DMS53 treated with DMSO at 0.1 percent for 48 hours (cell line): ENCODE results near the gene RHBDD3.

Source experiments
- DNase-seq: peaks from one replicate; lab custom pipeline; 2025; ENCODE audit not compliant: unreplicated experiment; lab: John Stamatoyannopoulos, UW

RHBDD3 gene

DNA sequence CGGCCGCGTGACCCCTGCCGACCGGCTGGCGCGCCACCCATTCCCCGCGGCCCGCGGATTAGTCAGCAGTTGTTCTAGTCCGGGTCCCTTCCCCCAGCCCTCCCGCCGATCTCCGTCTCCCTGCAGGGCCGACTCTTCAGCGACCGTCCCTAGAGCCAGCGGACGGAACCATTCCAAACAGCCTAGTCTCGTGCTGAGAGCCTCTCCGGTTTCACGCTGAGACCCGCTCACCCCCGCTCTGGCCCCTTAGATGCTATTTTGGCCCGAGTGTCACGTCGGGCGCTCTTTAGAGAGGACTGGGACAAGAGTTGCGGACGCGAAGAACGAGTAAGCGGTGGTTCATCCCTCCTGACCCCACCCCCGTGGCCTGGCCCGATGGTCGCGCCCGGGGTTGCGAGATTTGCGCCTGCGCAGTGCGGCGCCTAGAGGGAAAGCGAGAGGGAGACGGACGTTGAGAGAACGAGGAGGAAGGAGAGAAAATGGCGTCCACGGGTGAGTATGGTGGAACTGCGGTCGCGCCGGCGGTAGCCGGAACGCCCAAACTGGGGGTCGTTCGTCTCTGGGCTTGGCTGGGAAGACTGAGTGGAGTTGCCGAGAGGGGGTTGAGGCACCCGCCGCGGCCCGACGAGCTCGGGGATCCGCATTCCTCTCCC is at the start of gene RHBDD3, which contains the start of gene EWSR1:
Gene RHBDD3, minus strand, starts transcription at position 124 of the 653 bp plus-strand sequence. CDS start 2,355 bp downstream, outside the sequence.
Gene EWSR1, plus strand, starts transcription at position 411 of the 653 bp plus-strand sequence. Its CDS starts 69 bp downstream, at position 480.
- peak; percentile 46 for DNase-seq

DNA sequence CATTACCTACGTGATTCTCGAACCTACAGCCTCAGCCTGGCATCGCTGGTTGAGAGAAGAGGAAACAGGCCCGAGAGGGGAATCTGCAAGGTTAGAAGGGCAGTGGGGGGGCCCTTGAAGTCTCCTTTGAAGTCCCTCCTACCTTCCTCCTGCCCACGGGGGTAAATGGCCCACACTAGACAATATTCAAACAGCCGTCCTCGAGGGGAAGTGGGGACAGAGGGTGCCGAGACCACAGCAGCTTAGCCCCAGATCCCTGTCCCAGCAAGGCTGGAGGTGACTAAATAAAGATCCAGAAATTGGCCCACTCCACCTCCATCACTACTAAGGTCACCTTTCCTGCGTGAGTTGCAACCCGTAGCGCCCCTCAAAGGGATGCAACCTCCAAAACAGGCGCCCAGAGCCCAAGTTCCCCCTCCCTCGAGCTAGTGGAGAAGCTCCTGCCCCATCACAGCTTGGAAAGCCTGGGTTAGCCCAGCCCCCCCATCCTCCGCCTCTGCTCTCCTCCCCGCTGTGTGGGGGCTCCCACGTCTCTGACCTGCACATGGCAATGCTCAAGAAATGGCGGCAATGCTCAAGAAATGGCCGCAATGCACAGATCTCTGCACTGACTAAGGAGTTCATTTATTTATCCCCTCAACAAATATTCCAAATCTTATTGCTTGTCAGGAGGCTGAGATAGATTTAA is 48.5 kb upstream of the RHBDD3 start:
- DNase-seq, result no peak

DNA sequence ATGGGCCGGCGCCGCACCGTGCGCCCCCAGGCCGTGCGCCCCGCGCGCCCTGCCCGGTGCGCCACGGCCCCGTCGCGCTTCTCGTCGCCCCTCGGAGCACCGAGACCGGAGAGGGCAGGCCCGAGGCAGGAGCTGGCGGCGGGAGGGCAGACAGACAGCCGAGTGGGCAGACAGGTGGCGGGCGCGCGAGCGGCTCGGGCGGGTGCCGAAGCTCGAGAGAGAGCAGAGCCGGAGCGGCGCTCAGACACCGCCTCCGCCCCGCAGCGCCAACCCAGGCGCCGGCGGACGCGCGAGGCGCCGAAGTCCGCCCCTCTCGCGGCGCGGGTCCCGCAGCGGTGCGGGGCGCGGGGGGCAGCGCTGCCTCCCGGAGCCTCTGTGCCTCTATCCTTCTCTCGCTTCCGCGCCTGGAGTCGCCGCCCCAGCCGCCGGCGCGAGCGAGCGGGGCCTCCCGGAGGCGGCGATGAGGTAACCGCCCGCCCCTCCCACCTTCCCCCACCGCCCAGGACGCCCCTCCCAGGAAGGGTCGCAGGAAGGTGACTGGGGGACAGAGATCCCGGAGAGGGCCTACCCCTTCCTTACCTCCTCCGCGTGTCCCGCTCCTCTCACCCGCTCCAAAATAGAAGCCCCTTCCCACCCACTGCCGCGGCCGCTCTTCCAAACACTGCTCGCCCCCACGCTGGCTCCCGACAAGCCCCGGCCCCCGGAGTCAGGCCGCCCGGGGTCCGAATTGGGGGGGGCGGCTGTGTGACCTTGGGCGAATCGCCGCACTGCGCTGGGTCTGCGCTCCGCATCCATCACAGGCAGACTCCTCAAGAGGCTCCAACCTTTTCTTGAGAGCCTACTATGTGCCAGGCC is 47.7 kb upstream of the RHBDD3 start, which contains the start of gene RASL10A:
Gene RASL10A, minus strand, starts transcription at position 412 of the 855 bp plus-strand sequence. CDS start 451 bp downstream, outside the sequence.
- no peak for DNase-seq

DNA sequence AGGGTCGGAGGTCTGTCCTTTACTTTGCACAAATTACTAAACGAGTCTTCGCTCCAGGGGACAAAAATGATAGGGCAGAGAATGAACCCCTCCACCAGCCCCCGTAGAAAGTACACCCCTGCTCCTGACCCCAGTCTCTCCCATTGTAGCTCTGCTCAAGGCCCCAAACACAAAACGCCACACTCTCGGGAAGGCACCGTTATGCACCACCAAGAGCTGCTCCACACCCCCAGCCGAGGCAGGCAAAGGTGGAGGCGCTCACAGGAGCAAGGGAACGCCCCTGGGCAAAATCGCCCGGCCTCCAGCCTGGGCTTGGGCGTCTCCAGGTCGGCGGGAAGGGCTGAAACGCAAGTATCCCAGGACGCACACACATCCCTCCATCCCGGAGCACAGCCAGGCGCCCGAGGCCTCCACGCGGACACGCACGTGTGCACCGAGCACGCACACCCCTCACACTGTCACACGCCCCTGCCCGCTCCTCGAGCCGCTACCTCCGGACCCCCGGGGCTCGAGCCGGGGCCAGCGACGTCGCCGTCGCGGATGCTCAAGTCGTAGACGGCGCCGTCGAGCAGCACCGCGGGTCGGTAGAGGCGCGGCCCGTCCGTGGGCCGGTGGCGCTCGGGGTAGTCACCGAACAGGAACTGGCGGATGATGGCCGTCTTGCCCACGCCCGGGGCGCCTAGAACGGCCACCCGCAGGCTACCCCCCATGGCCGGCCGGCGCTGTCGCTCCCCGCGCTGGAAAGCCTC is 46.9 kb upstream of the RHBDD3 start:
- DNase-seq, result no peak

DNA sequence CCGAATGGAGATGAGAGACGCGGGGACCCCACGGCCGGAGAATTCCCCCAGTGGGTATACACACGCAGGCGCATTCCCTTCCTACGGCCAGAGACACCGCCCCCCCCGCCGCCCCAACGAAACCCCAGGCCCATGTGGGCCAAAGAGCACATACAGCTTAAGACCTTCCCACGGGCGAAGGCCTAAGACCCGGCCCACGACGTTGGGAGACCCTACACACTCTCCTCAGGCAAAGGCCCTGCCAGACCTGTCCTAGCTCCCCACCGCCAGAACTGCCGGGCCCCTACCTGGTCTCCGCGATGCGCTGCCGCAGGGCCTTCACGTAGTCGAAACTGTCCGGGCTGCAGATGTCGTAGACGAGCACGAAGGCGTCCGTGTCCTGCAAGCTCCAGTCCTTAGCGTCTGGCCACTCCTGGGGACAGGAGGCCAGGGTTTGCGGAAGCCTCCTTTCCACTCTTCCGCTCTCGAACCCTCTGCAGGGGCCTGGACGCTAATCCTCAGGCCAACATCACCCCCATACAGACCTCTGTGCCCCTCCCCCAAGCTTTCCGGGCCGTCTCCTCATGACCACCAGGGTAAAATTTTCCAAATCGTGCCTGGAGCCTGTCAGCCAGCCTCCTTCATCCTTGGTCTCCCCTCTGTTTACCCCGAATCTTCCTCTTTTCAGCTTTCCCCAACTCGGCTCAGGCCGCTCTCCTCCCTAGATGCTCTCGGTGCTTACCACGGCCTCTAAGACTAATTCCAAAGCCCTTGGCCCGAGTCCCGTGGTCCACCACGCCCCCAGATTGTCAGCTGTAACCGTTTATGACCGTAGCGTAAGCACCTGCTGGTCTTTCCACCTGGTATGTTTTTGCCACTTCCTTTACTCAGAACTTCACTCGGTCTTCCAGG is 46.0 kb upstream of the RHBDD3 start:
- DNase-seq, result no peak

DNA sequence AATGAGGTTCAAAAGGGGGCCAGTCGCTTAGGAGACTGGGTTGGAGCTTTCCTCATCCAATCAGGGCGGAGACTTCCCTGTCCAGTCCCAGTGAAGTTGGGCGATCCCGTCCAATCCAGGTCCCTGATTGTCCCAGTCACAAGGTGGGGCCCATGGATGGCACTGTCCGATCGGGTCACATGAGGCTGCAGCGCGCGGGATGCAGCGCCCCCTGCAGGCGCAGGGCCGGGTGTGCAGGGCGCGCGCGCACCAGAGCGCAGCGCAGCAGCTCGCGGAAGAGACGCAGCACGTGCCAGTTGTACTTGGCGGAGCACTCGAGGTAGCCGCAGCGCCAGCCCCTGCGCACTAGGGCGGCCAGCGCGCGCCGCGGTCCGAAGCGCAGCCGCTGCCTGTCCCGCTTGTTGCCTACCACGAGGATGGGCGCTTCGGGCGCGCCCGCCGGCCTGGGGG is 45.4 kb upstream of the RHBDD3 start:
- peak; percentile 10 for DNase-seq

DNA sequence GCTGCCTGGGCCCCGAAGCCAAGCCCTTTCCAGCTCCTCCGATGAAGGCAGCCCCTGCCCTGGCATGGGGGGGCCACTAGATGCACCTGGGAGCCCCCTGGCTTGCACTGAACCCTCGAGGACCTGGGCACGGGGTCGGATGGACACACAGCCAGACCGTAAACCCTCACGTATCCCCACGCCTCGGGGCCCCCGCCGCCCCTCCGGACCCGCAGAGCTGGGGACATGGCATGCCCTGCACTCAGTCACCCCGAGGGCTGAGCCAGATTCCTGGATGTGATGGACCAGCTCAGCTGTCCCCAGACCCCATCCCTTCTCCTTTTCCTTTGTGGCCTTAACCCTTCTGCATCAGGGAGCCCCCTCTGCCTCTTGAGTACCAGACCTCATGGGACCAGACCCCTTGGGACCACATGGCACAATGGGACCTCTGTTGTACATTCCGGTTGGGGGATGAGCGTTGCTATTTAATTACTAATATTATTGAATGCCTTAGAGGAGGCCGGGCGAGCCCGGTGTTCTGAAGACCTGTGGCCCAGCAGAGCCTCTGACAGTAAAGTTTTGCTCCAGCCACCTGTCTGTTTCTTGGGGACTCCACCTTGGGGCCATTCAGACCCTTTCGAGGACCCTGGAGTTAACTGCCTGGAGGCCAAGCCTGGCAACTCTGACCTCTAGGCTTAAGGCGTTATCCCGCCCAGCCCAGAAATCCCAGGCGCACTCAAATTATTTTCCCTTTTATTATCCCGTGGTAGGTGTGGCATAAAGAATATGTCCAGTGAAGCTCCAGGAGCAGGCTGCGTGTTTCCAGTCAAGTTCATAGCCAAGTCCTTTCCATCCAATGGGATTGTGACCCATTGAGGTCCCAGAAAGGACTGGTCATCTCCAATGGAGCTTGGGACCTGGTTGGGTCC is 44.7 kb upstream of the RHBDD3 start:
- no peak for DNase-seq

DNA sequence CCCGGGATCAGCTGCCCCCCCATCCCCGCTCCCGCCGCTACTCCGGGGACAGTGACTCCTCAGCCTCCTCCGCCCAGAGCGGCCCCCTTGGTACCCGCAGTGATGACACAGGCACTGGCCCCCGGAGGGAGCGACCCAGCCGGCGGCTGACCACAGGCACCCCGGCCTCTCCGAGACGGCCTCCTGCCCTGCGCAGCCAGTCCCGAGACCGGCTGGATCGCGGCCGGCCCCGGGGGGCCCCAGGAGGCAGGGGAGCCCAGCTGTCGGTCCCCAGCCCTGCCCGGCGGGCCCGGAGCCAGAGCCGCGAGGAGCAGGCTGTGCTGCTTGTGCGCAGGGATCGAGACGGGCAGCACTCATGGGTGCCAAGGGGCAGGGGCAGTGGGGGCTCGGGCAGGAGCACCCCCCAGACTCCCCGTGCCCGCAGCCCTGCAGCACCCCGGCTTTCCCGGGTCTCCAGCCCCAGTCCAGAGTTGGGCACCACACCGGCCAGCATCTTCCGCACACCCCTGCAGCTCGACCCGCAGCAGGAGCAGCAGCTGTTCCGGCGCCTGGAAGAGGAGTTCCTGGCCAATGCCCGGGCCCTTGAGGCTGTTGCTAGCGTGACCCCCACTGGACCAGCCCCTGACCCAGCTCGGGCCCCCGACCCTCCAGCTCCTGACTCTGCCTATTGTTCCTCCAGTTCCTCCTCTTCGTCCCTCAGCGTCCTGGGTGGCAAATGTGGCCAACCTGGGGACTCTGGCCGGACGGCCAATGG is 43.9 kb upstream of the RHBDD3 start:
- no peak for DNase-seq

DNA sequence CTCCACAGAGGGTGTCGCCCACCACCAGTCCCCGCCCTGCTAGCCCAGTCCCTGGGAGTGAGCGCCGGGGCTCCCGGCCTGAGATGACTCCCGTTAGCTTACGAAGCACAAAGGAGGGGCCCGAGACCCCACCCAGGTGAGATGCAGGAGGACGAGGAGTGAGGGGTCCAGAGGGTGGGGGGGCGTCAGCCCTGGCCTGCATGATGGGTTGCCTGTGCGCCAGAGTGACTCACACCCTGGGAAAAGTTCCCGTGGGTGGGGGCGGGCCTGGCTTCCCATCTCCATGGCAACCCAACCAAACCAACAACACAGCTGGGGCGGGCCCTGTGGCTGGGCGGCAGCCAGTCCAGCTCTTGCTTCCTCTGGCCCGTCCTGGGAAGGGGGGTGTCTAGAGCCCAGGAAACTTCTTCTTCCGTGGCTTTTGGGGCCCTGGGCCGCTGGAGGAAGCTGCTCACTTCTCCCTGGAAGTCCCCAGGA is 43.1 kb upstream of the RHBDD3 start:
- no peak for DNase-seq

DNA sequence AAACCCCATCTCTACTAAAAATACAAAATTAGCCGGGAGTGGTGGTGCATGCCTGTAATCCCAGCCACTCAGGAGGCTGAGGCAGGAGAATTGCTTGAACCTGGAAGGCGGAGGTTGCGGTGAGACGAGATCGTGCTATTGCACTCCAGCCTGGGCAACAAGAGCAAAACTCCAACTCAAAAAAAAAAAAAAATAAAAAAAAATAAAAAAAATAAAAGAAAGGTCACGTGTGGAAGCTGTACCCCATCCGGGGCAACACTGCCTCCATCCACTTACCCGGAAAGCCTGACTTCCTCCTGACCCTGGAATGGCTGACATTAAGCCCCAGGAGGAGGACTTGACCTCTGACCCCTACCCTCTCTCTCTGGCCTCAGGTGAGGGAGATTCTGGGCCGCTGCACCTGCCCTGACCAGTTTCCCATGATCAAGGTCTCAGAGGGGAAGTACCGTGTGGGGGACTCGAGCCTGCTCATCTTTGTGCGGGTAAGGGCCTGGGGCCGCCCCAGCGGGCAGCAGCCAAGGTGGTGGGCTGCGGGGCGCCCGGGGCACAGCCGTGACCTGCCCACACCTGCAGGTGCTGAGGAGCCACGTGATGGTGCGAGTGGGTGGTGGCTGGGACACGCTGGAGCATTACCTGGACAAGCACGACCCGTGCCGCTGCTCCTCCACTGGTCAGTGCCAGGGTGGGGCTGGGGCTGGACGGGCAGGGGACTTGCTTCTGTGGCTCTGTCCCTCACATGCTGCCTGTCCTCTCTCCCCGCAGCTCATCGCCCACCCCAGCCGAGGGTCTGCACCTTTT is 42.5 kb upstream of the RHBDD3 start:
- DNase-seq, result no peak

DNA sequence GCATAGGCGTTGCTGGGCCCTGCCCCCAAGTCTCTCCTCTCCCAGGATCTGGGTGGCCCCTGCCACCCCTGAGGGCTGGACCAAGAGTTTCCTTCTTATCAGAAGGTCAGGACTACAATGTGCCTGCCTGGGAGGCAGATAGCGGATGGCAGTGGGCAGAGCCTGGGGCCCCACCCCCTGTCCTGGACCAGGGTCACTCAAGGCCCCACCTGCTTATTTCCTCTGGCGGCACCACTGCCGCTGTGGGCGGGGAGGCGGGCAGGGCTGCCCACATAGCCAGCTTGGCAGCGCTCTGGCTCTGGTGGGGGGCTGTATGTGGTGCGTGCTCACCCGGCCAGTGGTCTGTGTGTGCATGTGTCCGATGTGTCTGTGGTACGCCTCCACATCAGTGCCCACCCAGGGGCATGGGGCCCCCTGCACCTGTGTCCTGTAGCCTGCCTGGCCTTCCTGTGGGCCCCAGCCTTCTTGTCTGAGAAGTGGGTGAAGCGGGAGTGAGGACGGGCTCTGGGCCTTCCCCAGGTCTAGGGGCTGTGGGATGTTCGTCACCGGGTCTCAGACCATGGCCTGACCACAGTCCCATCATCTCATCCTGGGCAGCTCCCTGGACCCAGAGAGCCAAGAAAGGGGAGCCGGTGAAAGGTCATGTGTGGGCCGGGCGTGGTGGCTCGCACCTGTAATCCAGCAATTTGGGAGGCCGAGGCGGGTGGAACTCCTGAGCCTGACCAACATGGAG is 41.7 kb upstream of the RHBDD3 start:
- DNase-seq, result no peak

DNA sequence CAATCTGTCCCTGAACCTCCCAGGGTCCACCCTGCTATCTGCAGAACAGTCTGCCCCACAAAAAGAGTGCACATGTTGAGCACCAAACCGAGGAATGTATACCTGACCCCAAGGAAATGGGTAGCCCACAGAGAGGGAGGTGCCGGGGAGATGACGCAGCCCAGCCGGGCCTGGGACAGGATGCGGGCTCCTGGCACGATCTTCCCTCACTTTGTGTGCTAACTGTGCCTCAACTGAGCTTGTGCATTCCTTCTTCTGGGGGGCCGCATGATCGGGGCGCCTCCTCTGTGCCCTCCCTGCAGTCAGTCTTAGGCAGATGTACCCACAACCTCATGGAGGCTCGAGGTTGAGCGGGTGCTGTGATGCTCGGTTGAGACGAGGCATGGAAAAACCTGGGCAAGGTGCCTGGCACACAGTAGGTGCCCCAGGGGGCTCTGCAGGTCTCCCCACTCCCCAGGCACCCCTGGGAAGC is 41.0 kb upstream of the RHBDD3 start:
- DNase-seq, result no peak

DNA sequence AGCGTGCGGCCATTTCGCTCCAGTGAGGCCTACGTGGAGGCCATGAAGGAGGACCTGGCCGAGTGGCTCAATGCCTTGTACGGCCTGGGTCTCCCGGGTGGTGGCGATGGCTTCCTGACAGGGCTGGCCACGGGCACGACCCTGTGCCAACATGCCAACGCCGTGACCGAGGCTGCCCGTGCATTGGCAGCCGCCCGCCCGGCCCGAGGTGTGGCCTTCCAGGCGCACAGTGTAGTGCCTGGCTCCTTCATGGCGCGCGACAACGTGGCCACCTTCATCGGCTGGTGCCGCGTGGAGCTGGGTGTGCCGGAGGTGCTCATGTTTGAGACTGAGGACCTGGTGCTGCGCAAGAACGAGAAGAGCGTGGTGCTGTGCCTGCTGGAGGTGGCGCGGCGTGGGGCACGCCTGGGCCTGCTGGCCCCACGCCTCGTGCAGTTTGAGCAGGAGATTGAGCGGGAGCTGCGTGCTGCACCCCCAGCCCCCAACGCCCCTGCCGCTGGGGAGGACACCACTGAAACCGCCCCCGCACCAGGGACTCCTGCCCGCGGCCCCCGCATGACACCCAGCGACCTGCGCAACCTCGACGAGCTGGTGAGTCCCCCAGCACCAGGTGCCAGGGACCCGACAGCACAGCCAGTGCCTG is 40.5 kb upstream of the RHBDD3 start:
- DNase-seq, result no peak

DNA sequence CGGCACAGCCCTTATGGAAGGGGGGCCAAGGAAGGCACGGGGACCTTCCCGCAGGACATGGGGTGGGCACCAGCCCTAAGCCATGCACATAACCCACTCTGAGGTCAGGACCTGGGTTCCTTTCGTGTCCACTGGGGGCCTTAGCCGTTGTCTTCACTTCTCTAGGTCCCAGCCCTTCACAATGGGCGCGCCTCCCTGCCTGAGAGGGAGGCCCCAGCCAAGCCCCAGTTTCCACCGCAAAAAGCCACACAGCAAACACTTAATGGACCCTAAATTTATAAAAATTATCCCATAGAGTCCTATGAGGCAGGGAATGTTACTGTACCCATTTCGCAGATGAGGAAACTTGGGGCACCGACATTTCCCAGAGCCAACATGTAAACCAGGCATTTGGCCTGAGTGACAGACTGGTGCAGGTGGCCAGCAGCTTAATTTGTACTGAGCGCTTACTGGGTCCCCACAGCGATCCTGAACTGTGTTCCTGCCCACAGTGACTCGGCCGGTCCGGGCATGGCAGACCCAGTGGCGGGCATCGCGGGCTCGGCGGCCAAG is 39.9 kb upstream of the RHBDD3 start:
- no peak for DNase-seq

DNA sequence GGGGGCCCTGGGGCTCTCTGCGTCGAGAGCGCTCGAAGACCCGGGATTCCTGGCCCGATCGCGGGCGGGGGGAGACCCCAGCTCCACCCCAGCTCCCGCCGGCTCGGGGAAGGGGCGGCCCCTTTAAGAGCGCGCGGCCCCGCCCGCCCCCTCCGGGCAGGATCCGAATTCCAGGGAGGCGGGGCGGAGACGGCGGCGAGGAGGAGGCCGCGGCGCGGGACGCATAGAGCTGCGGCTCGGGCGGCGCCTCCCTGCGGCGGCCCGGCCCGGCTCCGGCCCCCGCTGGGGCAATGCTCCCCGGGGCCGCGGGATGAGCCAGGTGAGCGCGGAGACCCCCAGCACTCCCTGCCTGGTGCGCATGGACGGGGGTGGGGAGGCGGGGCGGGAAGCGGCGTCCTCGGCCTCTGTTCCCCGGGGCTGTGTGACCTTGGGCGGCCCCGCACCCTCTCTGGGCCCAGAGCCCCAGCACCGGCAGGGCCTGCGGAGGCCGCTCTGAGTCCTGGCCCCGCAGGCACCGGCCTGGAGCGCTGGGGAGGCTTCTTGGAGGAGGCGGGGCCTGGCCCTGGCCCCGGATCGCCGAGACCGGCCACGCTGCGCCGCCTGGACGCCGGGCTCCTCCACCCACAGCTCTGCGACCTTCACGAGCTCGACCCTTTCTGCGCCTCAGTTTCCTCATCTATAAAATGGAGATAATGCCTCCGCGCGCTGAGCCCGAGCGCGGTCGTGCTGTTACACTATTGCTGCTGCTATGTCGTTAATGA is 39.2 kb upstream of the RHBDD3 start:
- DNase-seq, result no peak
